ENCODE measurements around the gene TGDS.

Gene TGDS

DNA sequence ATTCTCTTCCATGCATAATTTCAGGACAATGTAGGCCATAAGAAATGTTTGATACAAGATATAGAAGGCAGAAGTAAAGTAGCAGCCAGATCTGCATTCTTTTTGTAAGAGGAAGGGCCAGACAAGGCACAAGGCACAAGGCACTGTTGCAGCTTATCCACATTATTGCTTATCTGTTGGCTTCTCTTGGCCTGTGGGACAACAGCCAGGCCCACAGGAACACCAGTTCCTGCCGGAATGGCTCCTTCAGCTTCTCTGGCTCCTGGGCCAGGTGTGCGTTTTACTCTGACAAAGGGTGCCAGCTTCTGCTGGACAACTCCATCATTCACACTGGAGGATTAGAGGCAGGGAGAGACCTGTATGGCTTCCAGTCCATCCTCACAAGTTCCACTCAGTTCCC is 34.9 kb upstream of the TGDS start:
- ChIA-PET POLR2A (no interaction called here), CTCF (interaction anchor here (0.7 to 6.2 kb wide), 2 partner anchors 12 to 14 kb away, joined by 3 to 65 read pairs; no protein-coding TSS in a partner anchor)
- no peak for TF ChIP-seq CTCF (IDR thresholded peaks at IDR 0.05; ENCODE audit: control extremely low read depth, extremely low read depth, low read depth, missing control alignments)
- DNase-seq (ENCODE audit: extremely low spot score) = no peak

GRCh38 chr13:94623316-94623715 is 27.4 kb upstream of the TGDS start:
- POLR2A ChIA-PET = no interaction called here
- no peak for TF ChIP-seq CTCF (IDR thresholded peaks at IDR 0.05; ENCODE audit: control extremely low read depth, extremely low read depth, low read depth, missing control alignments)
- DNase-seq (ENCODE audit: extremely low spot score) = no peak
- CTCF ChIA-PET = interaction anchor here (9.9 to 10.0 kb wide), 2 partner anchors 20 to 189 kb away, joined by 105 to 137 read pairs; partner anchors contain the start of gene GPR180

GRCh38 chr13:94622344-94622743 is 26.4 kb upstream of the TGDS start:
- ChIA-PET POLR2A (no interaction called here), CTCF (interaction anchor here (0.9 to 10.0 kb wide), 6 partner anchors 8 to 1211 kb away, joined by 3 to 137 read pairs (median 35); partner anchors contain the start of gene GPR180)
- no peak for DNase-seq (ENCODE audit: extremely low spot score)
- no peak for TF ChIP-seq CTCF (IDR thresholded peaks at IDR 0.05; ENCODE audit: control extremely low read depth, extremely low read depth, low read depth, missing control alignments)

DNA sequence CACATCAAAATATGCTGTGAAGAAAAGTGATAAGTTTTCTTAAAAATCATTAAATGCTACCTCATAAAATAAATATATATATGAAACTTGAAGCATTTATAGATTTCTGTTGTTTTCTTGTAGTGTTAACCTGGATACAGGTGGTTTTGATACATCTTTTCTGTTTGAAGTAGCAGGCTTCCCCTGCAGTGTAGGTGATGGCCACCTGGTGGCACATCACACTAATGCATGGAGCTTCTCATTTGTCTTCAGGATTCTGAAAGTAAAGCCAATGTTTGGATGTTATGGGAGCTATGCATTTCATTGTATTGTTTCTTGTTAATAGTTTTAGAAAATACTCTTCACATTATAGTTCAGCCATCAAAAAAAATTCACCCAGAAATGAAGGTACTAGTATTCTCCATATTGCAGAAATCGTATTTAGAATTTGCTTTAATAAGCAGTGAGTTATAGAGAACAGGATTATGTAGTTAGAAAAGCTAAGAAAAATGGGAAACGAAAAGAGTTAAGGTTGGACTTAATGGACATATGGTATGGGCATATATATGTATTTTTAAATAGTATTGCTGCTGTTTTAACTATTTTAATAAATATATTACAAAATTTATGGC is 24.4 kb upstream of the TGDS start:
- peak; percentile 72 for TF ChIP-seq CTCF (IDR thresholded peaks at IDR 0.05; ENCODE audit: control extremely low read depth, extremely low read depth, low read depth, missing control alignments)
- ChIA-PET POLR2A (no interaction called here), CTCF (interaction anchor here (0.8 to 10.0 kb wide), 21 partner anchors 10 to 779 kb away, joined by 3 to 137 read pairs (median 4); partner anchors contain the start of genes GPR180 and TGDS)
- DNase-seq (ENCODE audit: extremely low spot score) = peak; percentile 30

DNA sequence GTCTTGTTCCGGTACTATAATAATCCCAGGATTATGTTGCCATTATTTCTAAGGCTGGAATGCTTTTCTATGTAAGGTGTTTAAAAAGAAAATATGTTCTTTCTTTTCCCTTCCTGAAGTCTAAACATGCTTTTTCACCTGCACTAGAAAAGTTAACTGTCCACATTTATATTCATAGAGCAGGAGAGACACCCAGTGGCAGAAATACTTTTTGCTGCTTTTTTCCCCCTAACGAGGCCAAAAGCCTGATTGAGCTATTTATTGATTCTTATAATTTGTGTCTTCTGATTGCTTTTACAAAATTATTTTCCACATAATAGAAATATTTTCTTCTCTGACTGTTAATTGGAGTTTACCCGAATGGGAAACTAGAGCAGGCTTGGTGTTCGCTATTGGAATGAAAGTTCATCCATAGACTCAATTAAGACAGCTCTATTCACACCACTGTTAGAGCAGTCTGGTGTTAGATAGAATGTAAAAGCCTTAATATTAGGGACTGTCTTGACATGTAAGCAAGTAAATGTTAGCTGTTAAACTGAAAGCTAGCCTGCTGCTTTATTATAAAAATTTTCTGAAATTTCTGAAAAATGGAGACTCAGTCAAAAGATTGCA is 21.5 kb upstream of the TGDS start:
- DNase-seq (ENCODE audit: extremely low spot score) = no peak
- CTCF ChIA-PET = interaction anchor here (0.7 to 10.0 kb wide), 25 partner anchors 8 to 861 kb away, joined by 3 to 137 read pairs (median 4); partner anchors contain the start of genes GPR180 and TGDS
- POLR2A ChIA-PET = interaction anchor here (0.7 kb wide), 1 partner anchor 15 kb away, joined by 4 read pairs; the partner anchor contains the start of gene GPR180
- peak; percentile 54 for TF ChIP-seq CTCF (IDR thresholded peaks at IDR 0.05; ENCODE audit: control extremely low read depth, extremely low read depth, low read depth, missing control alignments)

GRCh38 chr13:94613051-94613450 is 17.1 kb upstream of the TGDS start:
- ChIA-PET CTCF (interaction anchor here (0.6 to 0.8 kb wide), 2 partner anchors 167 to 177 kb away, joined by 3 read pairs; no protein-coding TSS in a partner anchor), POLR2A (no interaction called here)
- TF ChIP-seq CTCF (IDR thresholded peaks at IDR 0.05; ENCODE audit: control extremely low read depth, extremely low read depth, low read depth, missing control alignments) = no peak
- DNase-seq (ENCODE audit: extremely low spot score) = no peak
